GM23338 (cell line): Measurements from ENCODE around the gene TTC16. TPM values are rescaled to one million over a fixed set of nuclear protein-coding genes. Genes with fewer than 3 reads are reported as not detected.

Experiments
- ATAC-seq: fragments of 200-7000 bp; cut with Tn5 transposase; 3 replicates; pipeline ENCODE4 v1.9.1; 2020
- DNase-seq: peaks from one replicate; pipeline ENCODE4 v3.0.0-alpha.2; 2015; ENCODE audit warnings: low spot score
- H2AFZ ChIP-seq: fragments of 200-600 bp; sonication (generic); 2 replicates; pipeline ENCODE4 v1.8.0; 2016; ENCODE audit warnings: antibody characterized with exemption, mild to moderate bottlenecking, moderate library complexity
- H3F3A ChIP-seq: fragments of 200-600 bp; sonication (generic); replicated peaks from 2 replicates; pipeline ENCODE4 v1.8.0; 2017; ENCODE audit warnings: antibody characterized with exemption, mixed run types, low read depth
- H3K27ac ChIP-seq: fragments of 200-600 bp; sonication (generic); 2 replicates; pipeline ENCODE4 v1.6.1; 2016; ENCODE audit warnings: low read depth
- H3K27me3 ChIP-seq: fragments of 200-600 bp; sonication (generic); 2 replicates; pipeline ENCODE4 v1.8.0; 2016; ENCODE audit warnings: mild to moderate bottlenecking, mixed run types, moderate library complexity; ENCODE audit not compliant: insufficient read depth
- H3K36me3 ChIP-seq: fragments of 200-600 bp; sonication (generic); 2 replicates; pipeline ENCODE4 v1.8.0; 2016; ENCODE audit warnings: mild to moderate bottlenecking; ENCODE audit not compliant: insufficient read depth
- H3K4me1 ChIP-seq: fragments of 200-600 bp; sonication (generic); 2 replicates; pipeline ENCODE4 v1.8.0; 2016; ENCODE audit warnings: mild to moderate bottlenecking, moderate library complexity; ENCODE audit not compliant: insufficient read depth
- H3K4me2 ChIP-seq: fragments of 200-600 bp; sonication (generic); 2 replicates; pipeline ENCODE4 v1.7.1; 2017; ENCODE audit warnings: mixed run types
- H3K4me3 ChIP-seq: fragments of 200-600 bp; sonication (generic); 2 replicates; pipeline ENCODE4 v1.6.1; 2016; ENCODE audit warnings: mixed run types
- H3K79me2 ChIP-seq: fragments of 200-600 bp; sonication (generic); replicated peaks from 2 replicates; pipeline ENCODE4 v1.8.0; 2017; ENCODE audit warnings: mild to moderate bottlenecking; ENCODE audit not compliant: insufficient read depth
- H3K9me2 ChIP-seq: fragments of 200-600 bp; sonication (generic); 2 replicates; pipeline ENCODE4 v1.8.0; 2017; ENCODE audit not compliant: insufficient read depth
- H4K20me1 ChIP-seq: fragments of 200-600 bp; sonication (generic); replicated peaks from 2 replicates; pipeline ENCODE4 v1.8.0; 2017; ENCODE audit warnings: mild to moderate bottlenecking; ENCODE audit not compliant: insufficient read depth
- H3K27ac Mint-ChIP-seq: 2 replicates; pipeline ENCODE4 v1.8.0; 2020; ENCODE audit warnings: inconsistent platforms, mild to moderate bottlenecking, moderate library complexity, mixed read lengths
- H3K27me3 Mint-ChIP-seq: 3 replicates; pipeline ENCODE4 v1.8.0; 2022; ENCODE audit warnings: low read depth, mild to moderate bottlenecking, moderate library complexity, mixed read lengths, inconsistent platforms; ENCODE audit not compliant: insufficient read depth, poor library complexity
- H3K36me3 Mint-ChIP-seq: 3 replicates; pipeline ENCODE4 v1.8.0; 2021; ENCODE audit warnings: low read depth, mild to moderate bottlenecking, inconsistent platforms, moderate library complexity, mixed read lengths
- H3K4me1 Mint-ChIP-seq: 3 replicates; pipeline ENCODE4 v1.8.0; 2020; ENCODE audit warnings: mild to moderate bottlenecking, inconsistent platforms, mixed read lengths
- H3K4me3 Mint-ChIP-seq: 3 replicates; pipeline ENCODE4 v1.8.0; 2021; ENCODE audit warnings: moderate library complexity, mild to moderate bottlenecking, inconsistent platforms, mixed read lengths
- H3K9me3 Mint-ChIP-seq: 3 replicates; pipeline ENCODE4 v1.8.0; 2020; ENCODE audit warnings: moderate library complexity, mild to moderate bottlenecking, inconsistent platforms, mixed read lengths
- CREB1 ChIP-seq: fragments of 250-450 bp; sonication (Bioruptor Pico); IDR thresholded peaks from 2 replicates; pipeline ENCODE4 v1.5.0; 2020; ENCODE audit warnings: low read depth, mild to moderate bottlenecking, moderate library complexity
- ETS1 ChIP-seq: IDR thresholded peaks from 2 replicates; pipeline ENCODE4 v1.6.1; 2016; ENCODE audit warnings: antibody characterized with exemption
- EZH2 ChIP-seq: fragments of 200-600 bp; sonication (generic); IDR thresholded peaks from one replicate; pipeline ENCODE4 v1.8.0; 2017; ENCODE audit warnings: antibody characterized with exemption, mild to moderate bottlenecking, low read depth; ENCODE audit not compliant: unreplicated experiment
- EZH2phosphoT487 ChIP-seq: fragments of 200-600 bp; sonication (generic); IDR thresholded peaks from one replicate; pipeline ENCODE4 v1.8.1; 2018; ENCODE audit warnings: antibody characterized with exemption; ENCODE audit not compliant: unreplicated experiment
- JUNB ChIP-seq: IDR thresholded peaks from one replicate; pipeline ENCODE4 v1.6.1; 2016; ENCODE audit warnings: antibody characterized with exemption; ENCODE audit not compliant: unreplicated experiment
- NANOG ChIP-seq: IDR thresholded peaks from 2 replicates; pipeline ENCODE4 v1.6.1; 2016; ENCODE audit warnings: antibody characterized with exemption, borderline replicate concordance
- POLR2AphosphoS5 ChIP-seq: IDR thresholded peaks from 2 replicates; pipeline ENCODE4 v1.6.1; 2016; ENCODE audit warnings: antibody characterized with exemption, low read depth
- STAT1 ChIP-seq: IDR thresholded peaks from one replicate; pipeline ENCODE4 v1.6.1; 2016; ENCODE audit warnings: antibody characterized with exemption; ENCODE audit not compliant: unreplicated experiment
- ZNF114 ChIP-seq: fragments of 250-450 bp; sonication (Bioruptor Pico); IDR thresholded peaks from 2 replicates; pipeline ENCODE4 v1.5.0; 2020; ENCODE audit warnings: mild to moderate bottlenecking, moderate library complexity
- ZNF331 ChIP-seq: fragments of 250-450 bp; sonication (Bioruptor Pico); IDR thresholded peaks from 2 replicates; pipeline ENCODE4 v1.5.0; 2020; ENCODE audit warnings: low read depth, mild to moderate bottlenecking, moderate library complexity
- polyA plus RNA-seq: library from polyadenylated mRNA; unstranded; fragments of >200 nt; fragmentation: Nextera tagmentation; extraction: Ambion mirVana; gene quantifications from 2 replicates; pipeline ENCODE4 v1.2.1, GENCODE V29; 2016
- total RNA-seq: library from RNA; depleted of rRNA; stranded (reverse); fragments of >200 nt; shearing (Covaris generic); gene quantifications from 2 replicates; pipeline ENCODE4 v1.2.3, GENCODE V29; 2014
- TF ChIP-seq, protein P1 (sequence below), 2 experiments: fragments of 200-600 bp in 1 of 2; sonication (generic) in 1 of 2; conservative IDR thresholded peaks; 2 replicates each; pipeline versions ENCODE4 v1.5.1 to v1.6.1; 2016 to 2017; ENCODE audit warnings: antibody characterized with exemption in 2 of 2, low read depth in 2 of 2, mild to moderate bottlenecking in 2 of 2, moderate library complexity in 1 of 2
- TF ChIP-seq, protein P2 (sequence below): IDR thresholded peaks from one replicate; pipeline ENCODE4 v1.6.1; 2018; ENCODE audit warnings: antibody characterized with exemption; ENCODE audit not compliant: unreplicated experiment

The TTC16 gene
- total and polyA plus RNA-seq, 2 experiments from 2014 or later, result not detected

DNA sequence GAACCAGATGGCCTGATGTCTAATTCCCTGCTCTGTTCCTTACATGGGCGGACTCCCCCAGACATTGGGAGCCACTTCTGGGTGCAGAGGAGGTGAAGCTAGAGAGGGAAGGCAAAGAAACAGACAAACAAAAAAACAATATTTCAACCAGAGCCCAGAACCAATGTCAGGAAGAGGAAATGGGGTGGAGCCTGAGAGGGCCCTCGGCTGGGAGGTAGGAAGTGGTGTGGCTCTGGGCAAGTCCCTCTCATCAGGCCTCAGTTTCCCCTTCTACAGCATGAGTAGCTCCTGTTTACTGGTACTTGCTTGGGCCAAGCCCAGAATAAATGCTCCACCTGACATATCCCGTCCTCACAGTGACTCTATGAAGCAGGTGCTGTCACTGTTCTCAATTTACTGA, 51.5 kb downstream of the TTC16 start:
- Histone ChIP-seq H3K4me3 (no peak overlapping the region), H3K27ac (no peak overlapping the region), H3K27me3 (no peaks in the 10 kb centered on the region), H3K36me3 (no peaks in the 10 kb centered on the region), H3K4me2 (no peak overlapping the region), H2AFZ (no peak overlapping the region), H3K79me2 (no peaks in the 10 kb centered on the region), H3K9me2 (no peaks in the 10 kb centered on the region), H3K4me1 (peaks cover 23% of the 10 kb centered on the region), H4K20me1 (no peaks in the 10 kb centered on the region), H3F3A (peaks cover 13% of the 10 kb centered on the region; the same call in 1 of the 2 replicates)
- no peak for ATAC-seq
- Mint-ChIP-seq H3K4me1 (peaks cover 49% of the 10 kb centered on the region), H3K9me3 (no peaks in the 10 kb centered on the region), H3K36me3 (no peaks in the 10 kb centered on the region; the same call in 2 of the 3 replicates), H3K4me3 (no peak overlapping the region; the same call in 2 of the 3 replicates), H3K27me3 (peaks cover 19% of the 10 kb centered on the region), H3K27ac (no peak overlapping the region)
- DNase-seq, result no peak
- TF ChIP-seq EZH2 (no peak), JUNB (no peak), ETS1 (no peak), ZNF114 (CRISPR knock-in tag) (no peak)
- TF ChIP-seq, protein P1, sequence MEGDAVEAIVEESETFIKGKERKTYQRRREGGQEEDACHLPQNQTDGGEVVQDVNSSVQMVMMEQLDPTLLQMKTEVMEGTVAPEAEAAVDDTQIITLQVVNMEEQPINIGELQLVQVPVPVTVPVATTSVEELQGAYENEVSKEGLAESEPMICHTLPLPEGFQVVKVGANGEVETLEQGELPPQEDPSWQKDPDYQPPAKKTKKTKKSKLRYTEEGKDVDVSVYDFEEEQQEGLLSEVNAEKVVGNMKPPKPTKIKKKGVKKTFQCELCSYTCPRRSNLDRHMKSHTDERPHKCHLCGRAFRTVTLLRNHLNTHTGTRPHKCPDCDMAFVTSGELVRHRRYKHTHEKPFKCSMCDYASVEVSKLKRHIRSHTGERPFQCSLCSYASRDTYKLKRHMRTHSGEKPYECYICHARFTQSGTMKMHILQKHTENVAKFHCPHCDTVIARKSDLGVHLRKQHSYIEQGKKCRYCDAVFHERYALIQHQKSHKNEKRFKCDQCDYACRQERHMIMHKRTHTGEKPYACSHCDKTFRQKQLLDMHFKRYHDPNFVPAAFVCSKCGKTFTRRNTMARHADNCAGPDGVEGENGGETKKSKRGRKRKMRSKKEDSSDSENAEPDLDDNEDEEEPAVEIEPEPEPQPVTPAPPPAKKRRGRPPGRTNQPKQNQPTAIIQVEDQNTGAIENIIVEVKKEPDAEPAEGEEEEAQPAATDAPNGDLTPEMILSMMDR (conservative IDR thresholded peaks at IDR 0.05; ENCODE audit: low read depth in 2 of 2), result no peak

DNA sequence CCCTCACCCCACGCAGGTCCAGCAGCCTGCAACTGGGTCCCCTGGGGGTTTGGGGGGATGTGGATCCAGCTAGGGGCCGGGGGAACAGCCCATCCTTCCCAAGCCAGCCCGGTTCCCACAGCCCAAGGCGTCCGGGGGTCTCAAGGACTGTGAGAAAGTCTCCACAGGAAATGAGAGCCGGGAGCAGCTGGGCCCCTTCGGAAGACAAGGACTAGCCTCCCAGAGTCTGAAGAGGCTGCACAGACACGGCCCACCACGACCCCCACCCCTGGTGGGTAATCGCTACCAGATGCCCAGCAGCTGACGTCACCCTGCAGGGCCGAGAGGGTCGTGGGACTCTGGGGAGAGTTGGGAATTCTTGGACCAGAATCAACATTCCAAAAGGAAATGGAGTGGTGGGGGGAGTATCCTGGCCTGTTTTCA, 52.0 kb downstream of the TTC16 start:
- ATAC-seq (no peak), DNase-seq (peak; percentile 55)
- H3K4me1 Mint-ChIP-seq, result peaks cover 44% of the 10 kb centered on the region
- H3K9me3 Mint-ChIP-seq, result no peaks in the 10 kb centered on the region
- Histone ChIP-seq H3K27me3 (no peaks in the 10 kb centered on the region), H3K27ac (no peak overlapping the region), H2AFZ (no peak overlapping the region), H3K9me2 (no peaks in the 10 kb centered on the region), H3F3A (peaks cover 13% of the 10 kb centered on the region; the same call in 1 of the 2 replicates), H4K20me1 (no peaks in the 10 kb centered on the region), H3K4me1 (peaks cover 21% of the 10 kb centered on the region), H3K4me2 (no peak overlapping the region), H3K79me2 (no peaks in the 10 kb centered on the region), H3K36me3 (no peaks in the 10 kb centered on the region), H3K4me3 (no peak overlapping the region)
- no peak overlapping the region for H3K4me3 Mint-ChIP-seq
- H3K27ac Mint-ChIP-seq, result no peak overlapping the region; the same call in 1 of the 2 replicates
- peaks cover 19% of the 10 kb centered on the region for H3K27me3 Mint-ChIP-seq
- H3K36me3 Mint-ChIP-seq, result no peaks in the 10 kb centered on the region; the same call in 2 of the 3 replicates
- TF ChIP-seq, protein P2, sequence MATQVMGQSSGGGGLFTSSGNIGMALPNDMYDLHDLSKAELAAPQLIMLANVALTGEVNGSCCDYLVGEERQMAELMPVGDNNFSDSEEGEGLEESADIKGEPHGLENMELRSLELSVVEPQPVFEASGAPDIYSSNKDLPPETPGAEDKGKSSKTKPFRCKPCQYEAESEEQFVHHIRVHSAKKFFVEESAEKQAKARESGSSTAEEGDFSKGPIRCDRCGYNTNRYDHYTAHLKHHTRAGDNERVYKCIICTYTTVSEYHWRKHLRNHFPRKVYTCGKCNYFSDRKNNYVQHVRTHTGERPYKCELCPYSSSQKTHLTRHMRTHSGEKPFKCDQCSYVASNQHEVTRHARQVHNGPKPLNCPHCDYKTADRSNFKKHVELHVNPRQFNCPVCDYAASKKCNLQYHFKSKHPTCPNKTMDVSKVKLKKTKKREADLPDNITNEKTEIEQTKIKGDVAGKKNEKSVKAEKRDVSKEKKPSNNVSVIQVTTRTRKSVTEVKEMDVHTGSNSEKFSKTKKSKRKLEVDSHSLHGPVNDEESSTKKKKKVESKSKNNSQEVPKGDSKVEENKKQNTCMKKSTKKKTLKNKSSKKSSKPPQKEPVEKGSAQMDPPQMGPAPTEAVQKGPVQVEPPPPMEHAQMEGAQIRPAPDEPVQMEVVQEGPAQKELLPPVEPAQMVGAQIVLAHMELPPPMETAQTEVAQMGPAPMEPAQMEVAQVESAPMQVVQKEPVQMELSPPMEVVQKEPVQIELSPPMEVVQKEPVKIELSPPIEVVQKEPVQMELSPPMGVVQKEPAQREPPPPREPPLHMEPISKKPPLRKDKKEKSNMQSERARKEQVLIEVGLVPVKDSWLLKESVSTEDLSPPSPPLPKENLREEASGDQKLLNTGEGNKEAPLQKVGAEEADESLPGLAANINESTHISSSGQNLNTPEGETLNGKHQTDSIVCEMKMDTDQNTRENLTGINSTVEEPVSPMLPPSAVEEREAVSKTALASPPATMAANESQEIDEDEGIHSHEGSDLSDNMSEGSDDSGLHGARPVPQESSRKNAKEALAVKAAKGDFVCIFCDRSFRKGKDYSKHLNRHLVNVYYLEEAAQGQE, result no peak
- TF ChIP-seq EZH2 (no peak), POLR2AphosphoS5 (no peak), ZNF331 (CRISPR knock-in tag) (no peak), CREB1 (no peak), ZNF114 (CRISPR knock-in tag) (no peak), ETS1 (no peak), EZH2phosphoT487 (no peak), NANOG (no peak), STAT1 (no peak)
- TF ChIP-seq, protein P1 (conservative IDR thresholded peaks at IDR 0.05; ENCODE audit: low read depth in 2 of 2), result no peak
